Right atrium auricular region (tissue), 2 donors: ENCODE data around the gene RASD2. TPM values are rescaled to one million over a fixed set of nuclear protein-coding genes. Genes with fewer than 3 reads are reported as not detected.
A peak's percentile ranks its signal among the peaks of the same experiment; 100 is the strongest.

ENCODE experiments used
- DNase-seq: peaks from one replicate; pipeline ENCODE4 v3.0.0-alpha.2; 2019; ENCODE audit warnings: low spot score
- H3K27ac ChIP-seq, 2 donors: fragments of 200-600 bp; sonication (generic); 1 replicate in 1 of 2; 2 replicates in 1 of 2; pipeline ENCODE4 v1.5.1; 2016 to 2019
- H3K27me3 ChIP-seq, 2 donors: fragments of 200-600 bp; sonication (generic); one replicate each; pipeline versions ENCODE4 v1.5.1 to v1.6.0; 2017 to 2019
- H3K36me3 ChIP-seq: fragments of 200-600 bp; sonication (generic); one replicate; pipeline ENCODE4 v1.5.1; 2016
- H3K4me1 ChIP-seq, 2 donors: fragments of 200-600 bp; sonication (generic); one replicate each; pipeline versions ENCODE4 v1.5.1 to v1.6.0; 2017 to 2019
- H3K4me3 ChIP-seq, 2 donors: fragments of 200-600 bp; sonication (generic); 1 replicate in 1 of 2; 2 replicates in 1 of 2; pipeline ENCODE4 v1.5.1; 2017 to 2019; ENCODE audit warnings: mild to moderate bottlenecking in 1 of 2, moderate library complexity in 1 of 2
- H3K9me3 ChIP-seq, 2 donors: fragments of 200-600 bp; sonication (generic); one replicate each; pipeline ENCODE4 v1.5.1; 2019
- CTCF ChIP-seq, 2 donors: fragments of 200-600 bp; sonication (generic); IDR thresholded peaks; one replicate each; pipeline ENCODE4 v1.5.1; 2019; ENCODE audit warnings: antibody characterized with exemption in 2 of 2
- total RNA-seq, 2 donors: library from RNA; depleted of rRNA; stranded (reverse); fragments of >200 nt; gene quantifications; one replicate each; pipeline ENCODE4 v1.1.0, GENCODE V29; 2016

Gene RASD2
- total RNA-seq, 2 donors from 2014 or later = 0.94 to 3.1 TPM

- Histone ChIP-seq H3K9me3 (no peaks in the 10 kb centered on the region), H3K4me3 (no peak overlapping the region), H3K27me3 (no peaks in the 10 kb centered on the region), H3K27ac (peak overlapping the region; percentile 82 to 86), H3K36me3 (no peaks in the 10 kb centered on the region), H3K4me1 (peaks cover 0 to 86% of the 10 kb centered on the region in 2 donors)
- TF ChIP-seq CTCF (IDR thresholded peaks at IDR 0.05) = no peak
- DNase-seq = no peak
These were observed 51.9 kb downstream of the RASD2 start for GRCh38 chr22:35592418-35592967.

GRCh38 chr22:35593071-35593890 is 52.6 kb downstream of the RASD2 start:
- no peaks in the 10 kb centered on the region for H3K27me3 ChIP-seq
- no peak overlapping the region for H3K4me3 ChIP-seq
- peaks cover 0 to 82% of the 10 kb centered on the region in 2 donors for H3K4me1 ChIP-seq
- no peak for TF ChIP-seq CTCF (IDR thresholded peaks at IDR 0.05)
- no peak for DNase-seq
- no peaks in the 10 kb centered on the region for H3K36me3 ChIP-seq
- no peaks in the 10 kb centered on the region for H3K9me3 ChIP-seq
- H3K27ac ChIP-seq = peak overlapping the region; percentile 82 to 86

- no peak for DNase-seq
- no peaks in the 10 kb centered on the region for H3K36me3 ChIP-seq
- no peak overlapping the region for H3K4me3 ChIP-seq
- H3K4me1 ChIP-seq = peaks cover 0 to 79% of the 10 kb centered on the region in 2 donors
- H3K27ac ChIP-seq = peak overlapping the region; percentile 82 to 86
- no peaks in the 10 kb centered on the region for H3K27me3 ChIP-seq
- no peak for TF ChIP-seq CTCF (IDR thresholded peaks at IDR 0.05)
- no peaks in the 10 kb centered on the region for H3K9me3 ChIP-seq
These were observed 53.4 kb downstream of the RASD2 start for GRCh38 chr22:35593891-35594470.

- TF ChIP-seq CTCF (IDR thresholded peaks at IDR 0.05) = no peak
- Histone ChIP-seq H3K4me3 (no peak overlapping the region), H3K4me1 (peaks cover 0 to 72% of the 10 kb centered on the region in 2 donors), H3K36me3 (no peaks in the 10 kb centered on the region), H3K27me3 (no peaks in the 10 kb centered on the region), H3K27ac (peak overlapping the region; percentile 59 to 82), H3K9me3 (no peaks in the 10 kb centered on the region)
- DNase-seq = no peak
These were observed 54.1 kb downstream of the RASD2 start for GRCh38 chr22:35594686-35595085.

- Histone ChIP-seq H3K27ac (peak overlapping the region; percentile 59 to 60), H3K4me1 (peaks cover 0 to 52% of the 10 kb centered on the region in 2 donors), H3K4me3 (no peak overlapping the region), H3K9me3 (no peaks in the 10 kb centered on the region), H3K36me3 (no peaks in the 10 kb centered on the region), H3K27me3 (no peaks in the 10 kb centered on the region)
- no peak for TF ChIP-seq CTCF (IDR thresholded peaks at IDR 0.05)
- no peak for DNase-seq
These were observed 56.2 kb downstream of the RASD2 start for GRCh38 chr22:35596821-35597220.
